ENCODE data around the gene KRT6C. TPM values are rescaled to one million over a fixed set of nuclear protein-coding genes. Genes with fewer than 3 reads are reported as not detected.

The KRT6C gene
- total RNA-seq, 6 experiments from 2014 or later: not detected

DNA sequence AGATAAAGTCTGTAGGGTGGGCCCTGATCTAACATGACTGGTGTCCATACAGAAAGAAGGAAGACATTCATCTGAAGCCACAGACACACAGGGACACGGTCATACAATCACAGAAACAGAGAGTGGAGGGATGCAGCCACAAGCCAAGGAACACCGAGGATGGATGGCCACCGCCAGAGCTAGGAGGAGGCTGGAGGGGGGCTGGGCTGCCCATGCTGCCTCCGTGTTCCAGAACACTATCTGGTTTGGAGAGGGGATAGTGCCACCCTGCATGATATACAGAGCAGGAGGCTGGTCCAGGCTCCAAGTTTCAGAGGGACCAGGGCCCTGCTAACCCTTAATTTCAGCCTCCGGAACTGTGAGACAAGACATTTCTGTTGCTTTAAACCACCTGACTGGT is 48.1 kb downstream of the KRT6C start:
- H3K9me3 Mint-ChIP-seq: no peaks in the 10 kb centered on the region
- TF ChIP-seq, protein P1, sequence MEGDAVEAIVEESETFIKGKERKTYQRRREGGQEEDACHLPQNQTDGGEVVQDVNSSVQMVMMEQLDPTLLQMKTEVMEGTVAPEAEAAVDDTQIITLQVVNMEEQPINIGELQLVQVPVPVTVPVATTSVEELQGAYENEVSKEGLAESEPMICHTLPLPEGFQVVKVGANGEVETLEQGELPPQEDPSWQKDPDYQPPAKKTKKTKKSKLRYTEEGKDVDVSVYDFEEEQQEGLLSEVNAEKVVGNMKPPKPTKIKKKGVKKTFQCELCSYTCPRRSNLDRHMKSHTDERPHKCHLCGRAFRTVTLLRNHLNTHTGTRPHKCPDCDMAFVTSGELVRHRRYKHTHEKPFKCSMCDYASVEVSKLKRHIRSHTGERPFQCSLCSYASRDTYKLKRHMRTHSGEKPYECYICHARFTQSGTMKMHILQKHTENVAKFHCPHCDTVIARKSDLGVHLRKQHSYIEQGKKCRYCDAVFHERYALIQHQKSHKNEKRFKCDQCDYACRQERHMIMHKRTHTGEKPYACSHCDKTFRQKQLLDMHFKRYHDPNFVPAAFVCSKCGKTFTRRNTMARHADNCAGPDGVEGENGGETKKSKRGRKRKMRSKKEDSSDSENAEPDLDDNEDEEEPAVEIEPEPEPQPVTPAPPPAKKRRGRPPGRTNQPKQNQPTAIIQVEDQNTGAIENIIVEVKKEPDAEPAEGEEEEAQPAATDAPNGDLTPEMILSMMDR (IDR thresholded peaks at IDR 0.05): no peak
- no peak overlapping the region for H3K4me3 Mint-ChIP-seq
- no peaks in the 10 kb centered on the region for H3K4me1 Mint-ChIP-seq (ENCODE audit: low read depth)
- no peak for DNase-seq
- H3K36me3 Mint-ChIP-seq (ENCODE audit: low read depth): no peaks in the 10 kb centered on the region
- no peak overlapping the region for H3K27ac Mint-ChIP-seq
- H3K27me3 Mint-ChIP-seq (ENCODE audit: insufficient read depth): peaks cover 66% of the 10 kb centered on the region

DNA sequence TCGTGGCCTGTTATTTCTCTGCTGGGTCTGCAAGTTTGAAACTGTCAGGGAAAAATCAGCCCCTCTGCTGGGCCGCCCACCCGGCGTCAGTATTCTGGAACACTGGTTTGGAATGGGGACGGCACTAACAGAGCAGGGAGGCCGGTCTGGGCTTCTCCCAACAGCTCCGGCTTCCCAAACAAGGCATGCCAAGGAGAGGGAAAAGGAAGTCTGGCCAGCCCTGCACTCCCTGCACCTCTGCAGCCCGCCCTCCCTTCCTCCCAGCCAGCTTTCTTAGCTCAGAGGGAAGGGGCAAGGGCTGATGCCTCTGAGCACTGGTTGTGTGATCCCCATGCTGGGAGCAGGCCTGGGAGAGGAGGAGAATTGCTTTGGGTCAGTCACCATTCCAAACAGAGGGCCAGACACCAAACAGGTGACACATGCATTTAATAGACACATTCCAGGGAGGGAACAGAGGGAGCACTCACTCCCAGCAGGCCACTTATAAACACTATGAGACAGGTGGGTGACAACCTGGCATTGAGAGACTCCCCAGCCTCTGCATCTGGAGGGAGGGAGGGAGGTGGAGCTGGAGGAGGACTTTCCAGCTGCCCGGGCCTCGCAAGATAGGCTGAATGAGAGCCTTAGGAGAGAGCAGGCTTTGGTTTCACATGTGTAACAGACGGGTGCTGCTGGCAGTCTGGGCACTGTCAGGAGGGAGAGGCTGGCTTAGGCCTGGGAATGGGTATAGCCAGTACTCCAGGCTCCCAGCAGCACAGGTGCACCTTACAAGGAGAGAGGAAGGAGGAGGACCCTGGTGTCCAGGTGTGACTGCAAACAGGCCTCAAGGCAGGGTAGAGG is 49.7 kb downstream of the KRT6C start:
- DNase-seq: no peak
- Mint-ChIP-seq H3K27me3 (ENCODE audit: insufficient read depth) (peaks cover 58% of the 10 kb centered on the region), H3K4me3 (no peak overlapping the region), H3K36me3 (ENCODE audit: low read depth) (no peaks in the 10 kb centered on the region), H3K9me3 (no peaks in the 10 kb centered on the region), H3K27ac (no peak overlapping the region), H3K4me1 (ENCODE audit: low read depth) (no peaks in the 10 kb centered on the region)
- TF ChIP-seq, protein P1 (IDR thresholded peaks at IDR 0.05): no peak

GRCh38 chr12:52423035-52423434 is 50.6 kb downstream of the KRT6C start:
- Mint-ChIP-seq H3K4me1 (ENCODE audit: low read depth) (no peaks in the 10 kb centered on the region), H3K27ac (no peak overlapping the region), H3K27me3 (ENCODE audit: insufficient read depth) (peaks cover 50% of the 10 kb centered on the region), H3K4me3 (no peak overlapping the region), H3K9me3 (no peaks in the 10 kb centered on the region), H3K36me3 (ENCODE audit: low read depth) (no peaks in the 10 kb centered on the region)
- no peak for DNase-seq
- TF ChIP-seq, protein P1 (IDR thresholded peaks at IDR 0.05): no peak

- no peak for DNase-seq
- no peak overlapping the region for H3K27ac Mint-ChIP-seq
- no peaks in the 10 kb centered on the region for H3K36me3 Mint-ChIP-seq (ENCODE audit: low read depth)
- no peak overlapping the region for H3K4me3 Mint-ChIP-seq
- no peaks in the 10 kb centered on the region for H3K9me3 Mint-ChIP-seq
- peaks cover 33% of the 10 kb centered on the region for H3K27me3 Mint-ChIP-seq (ENCODE audit: insufficient read depth)
- TF ChIP-seq, protein P1 (IDR thresholded peaks at IDR 0.05): no peak
- H3K4me1 Mint-ChIP-seq (ENCODE audit: low read depth): peaks cover 9% of the 10 kb centered on the region
These were observed 53.9 kb downstream of the KRT6C start for GRCh38 chr12:52419656-52420055.

DNA sequence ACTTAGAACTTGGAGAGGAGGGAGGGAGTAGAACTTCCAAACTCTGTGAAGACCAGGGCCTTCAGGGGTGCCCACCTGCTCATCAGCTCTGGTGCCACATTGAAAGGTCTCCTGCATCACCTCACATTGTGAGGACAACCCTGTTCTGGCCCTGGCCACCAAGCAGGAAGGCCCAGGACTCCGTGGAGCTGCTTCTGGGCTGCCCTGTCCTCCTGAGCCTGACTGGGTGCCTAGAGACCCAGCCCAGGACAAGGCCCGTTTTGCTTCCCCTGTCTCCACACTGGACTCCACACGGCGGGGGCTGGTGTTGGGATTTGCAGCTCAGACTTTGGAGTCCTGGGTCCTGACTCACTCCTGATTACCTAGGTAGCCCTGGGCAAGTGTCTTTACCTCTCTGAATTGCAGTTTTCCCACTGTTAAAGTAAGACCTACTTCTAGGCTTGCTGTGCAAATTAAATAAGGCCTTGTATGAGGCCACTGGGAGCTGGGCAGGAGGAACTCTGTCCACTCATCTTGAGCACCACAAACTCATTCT is 55.0 kb downstream of the KRT6C start:
- TF ChIP-seq, protein P1 (IDR thresholded peaks at IDR 0.05): no peak
- Mint-ChIP-seq H3K4me1 (ENCODE audit: low read depth) (peaks cover 9% of the 10 kb centered on the region), H3K4me3 (no peak overlapping the region), H3K27me3 (ENCODE audit: insufficient read depth) (peaks cover 34% of the 10 kb centered on the region), H3K27ac (no peak overlapping the region), H3K36me3 (ENCODE audit: low read depth) (no peaks in the 10 kb centered on the region), H3K9me3 (no peaks in the 10 kb centered on the region)
- no peak for DNase-seq

Other genes with a start within 250 kb of the KRT6C start
- gene KRT7, start 240.6 kb downstream of the KRT6C start, total RNA-seq (2021; fragmentation: NEBNext Ultra II Directional; extraction: Animal tissue kit (Norgen Biotek cat#: 25700)): 100 to 1,000 TPM in 2 of 6 experiments, 10 to 100 TPM in 4; 62.7 to 379 (median 67.5) TPM
- under 1 TPM in 5 of 6 experiments, not detected in 1; 0.15 to 0.26 (median 0.19) TPM for gene KRT86, start 199.2 kb downstream of the KRT6C start, total RNA-seq (2021; fragmentation: NEBNext Ultra II Directional; extraction: Animal tissue kit (Norgen Biotek cat#: 25700))
- under 1 TPM; 0.34 to 0.84 (median 0.70) TPM for gene KRT81, start 182.3 kb downstream of the KRT6C start, total RNA-seq (2021; fragmentation: NEBNext Ultra II Directional; extraction: Animal tissue kit (Norgen Biotek cat#: 25700))
- not detected for gene KRT83, start 152.4 kb downstream of the KRT6C start, total RNA-seq (2021; fragmentation: NEBNext Ultra II Directional; extraction: Animal tissue kit (Norgen Biotek cat#: 25700))
- not detected for gene KRT85, start 106.3 kb downstream of the KRT6C start, total RNA-seq (2021; fragmentation: NEBNext Ultra II Directional; extraction: Animal tissue kit (Norgen Biotek cat#: 25700))
- gene KRT84, start 88.2 kb downstream of the KRT6C start, total RNA-seq (2021; fragmentation: NEBNext Ultra II Directional; extraction: Animal tissue kit (Norgen Biotek cat#: 25700)): not detected
- gene KRT82, start 67.5 kb downstream of the KRT6C start, total RNA-seq (2021; fragmentation: NEBNext Ultra II Directional; extraction: Animal tissue kit (Norgen Biotek cat#: 25700)): not detected
- not detected for gene KRT75, start 39.4 kb downstream of the KRT6C start, total RNA-seq (2021; fragmentation: NEBNext Ultra II Directional; extraction: Animal tissue kit (Norgen Biotek cat#: 25700))
- not detected for gene KRT6B, start 21.7 kb downstream of the KRT6C start, total RNA-seq (2021; fragmentation: NEBNext Ultra II Directional; extraction: Animal tissue kit (Norgen Biotek cat#: 25700))
- gene KRT6A, start 19.5 kb upstream of the KRT6C start, total RNA-seq (2021; fragmentation: NEBNext Ultra II Directional; extraction: Animal tissue kit (Norgen Biotek cat#: 25700)): not detected
- not detected for gene KRT5, start 46.6 kb upstream of the KRT6C start, total RNA-seq (2021; fragmentation: NEBNext Ultra II Directional; extraction: Animal tissue kit (Norgen Biotek cat#: 25700))
- gene KRT71, start 79.3 kb upstream of the KRT6C start, total RNA-seq (2021; fragmentation: NEBNext Ultra II Directional; extraction: Animal tissue kit (Norgen Biotek cat#: 25700)): not detected
- gene KRT74, start 100.0 kb upstream of the KRT6C start, total RNA-seq (2021; fragmentation: NEBNext Ultra II Directional; extraction: Animal tissue kit (Norgen Biotek cat#: 25700)): not detected
- not detected for gene KRT72, start 127.7 kb upstream of the KRT6C start, total RNA-seq (2021; fragmentation: NEBNext Ultra II Directional; extraction: Animal tissue kit (Norgen Biotek cat#: 25700))
- gene KRT73, start 144.8 kb upstream of the KRT6C start, total RNA-seq (2021; fragmentation: NEBNext Ultra II Directional; extraction: Animal tissue kit (Norgen Biotek cat#: 25700)): not detected
- not detected for gene KRT2, start 178.4 kb upstream of the KRT6C start, total RNA-seq (2021; fragmentation: NEBNext Ultra II Directional; extraction: Animal tissue kit (Norgen Biotek cat#: 25700))
- gene KRT1, start 206.6 kb upstream of the KRT6C start, total RNA-seq (2021; fragmentation: NEBNext Ultra II Directional; extraction: Animal tissue kit (Norgen Biotek cat#: 25700)): not detected
- not detected for gene KRT77, start 229.7 kb upstream of the KRT6C start, total RNA-seq (2021; fragmentation: NEBNext Ultra II Directional; extraction: Animal tissue kit (Norgen Biotek cat#: 25700))

Measured in HFFc6 (cell line).